ENCODE results near the gene UBE2K. TPM values are rescaled to one million over a fixed set of nuclear protein-coding genes. Genes with fewer than 3 reads are reported as not detected.

The UBE2K gene
- polyA plus RNA-seq, 3 donors: 24.2 to 66.8 (median 50.0) TPM

GRCh38 chr4:39706334-39706733 lies 8.4 kb downstream of the UBE2K start:
- H3K4me3 ChIP-seq (replicated peaks in 1 of 3; ENCODE audit: low read depth in 2 of 3, low read length in 3 of 3): no peak overlapping the region
- H3K27me3 Mint-ChIP-seq (ENCODE audit: low read depth in 3 of 3): no peaks in the 10 kb centered on the region
- H3K9ac ChIP-seq (ENCODE audit: insufficient read depth, low read length, poor library complexity, severe bottlenecking): no peak overlapping the region
- H3K9me3 Mint-ChIP-seq: peaks cover 0 to 2% (median 0%) of the 10 kb centered on the region in 7 donors
- H3K4me2 ChIP-seq (replicated peaks; ENCODE audit: extremely low read depth, low read length, poor library complexity, severe bottlenecking): no peak overlapping the region
- H4K20me1 ChIP-seq (ENCODE audit: insufficient read depth, low read length): peaks cover 97% of the 10 kb centered on the region
- H3K27ac Mint-ChIP-seq: peak overlapping the region in 3 of 7 donors; percentile 37 to 73 (median 61)
- H3K27ac ChIP-seq (ENCODE audit: low read depth in 1 of 2, low read length in 2 of 2): no peak overlapping the region
- H3K4me3 Mint-ChIP-seq: no peak overlapping the region
- no peak overlapping the region for H2AFZ ChIP-seq (ENCODE audit: insufficient read depth, low read depth, low read length, poor library complexity, severe bottlenecking)
- H3K36me3 ChIP-seq (replicated peaks in 1 of 2; ENCODE audit: control insufficient read depth in 1 of 2, insufficient read depth in 2 of 2, low read length in 2 of 2): peaks cover 14 to 25% of the 10 kb centered on the region in 2 donors
- peaks cover 13 to 46% of the 10 kb centered on the region in 2 donors for H3K36me3 Mint-ChIP-seq
- TF ChIP-seq CTCF (IDR thresholded peaks at IDR 0.05): no peak
- H3K79me2 ChIP-seq (ENCODE audit: insufficient read depth, low read length): peaks cover 100% of the 10 kb centered on the region
- peaks cover 1 to 2% of the 10 kb centered on the region in 2 donors for H3K4me1 ChIP-seq (ENCODE audit: control insufficient read depth in 1 of 2, insufficient read depth in 2 of 2, low read length in 2 of 2)
- WGBS (ENCODE audit: insufficient coverage): 94% methylated on average over 2 of the region's 6 CpGs
- H3K9me3 ChIP-seq (replicated peaks in 1 of 2; ENCODE audit: control insufficient read depth in 1 of 2, insufficient read depth in 1 of 2, low read length in 2 of 2): no peaks in the 10 kb centered on the region
- H3K27me3 ChIP-seq (ENCODE audit: control insufficient read depth in 2 of 2, insufficient read depth in 2 of 2, low read length in 2 of 2): no peaks in the 10 kb centered on the region
- DNase-seq: no peak
- H3K4me1 Mint-ChIP-seq: peaks cover 13% of the 10 kb centered on the region
- intact Hi-C loops (cut with micrococcal nuclease): no loop called here

- no peak overlapping the region for H3K4me3 Mint-ChIP-seq
Observed at GRCh38 chr4:39706741-39707511, 9.0 kb downstream of the UBE2K start.

More at GRCh38 chr4:39706741-39707511, 9.0 kb downstream of the UBE2K start:
- intact Hi-C loops (cut with micrococcal nuclease): no loop called here
- Mint-ChIP-seq H3K4me1 (peaks cover 19% of the 10 kb centered on the region), H3K36me3 (peaks cover 13 to 43% of the 10 kb centered on the region in 2 donors), H3K27ac (peak overlapping the region in 6 of 7 donors; percentile 7 to 52 (median 39)), H3K27me3 (ENCODE audit: low read depth in 3 of 3) (no peaks in the 10 kb centered on the region), H3K9me3 (peaks cover 0 to 2% (median 0%) of the 10 kb centered on the region in 7 donors)
- Histone ChIP-seq H3K4me1 (ENCODE audit: control insufficient read depth in 1 of 2, insufficient read depth in 2 of 2, low read length in 2 of 2) (peaks cover 7 to 8% of the 10 kb centered on the region in 2 donors), H2AFZ (ENCODE audit: insufficient read depth, low read depth, low read length, poor library complexity, severe bottlenecking) (no peak overlapping the region), H3K36me3 (replicated peaks in 1 of 2; ENCODE audit: control insufficient read depth in 1 of 2, insufficient read depth in 2 of 2, low read length in 2 of 2) (peaks cover 14 to 21% of the 10 kb centered on the region in 2 donors), H3K4me2 (replicated peaks; ENCODE audit: extremely low read depth, low read length, poor library complexity, severe bottlenecking) (no peak overlapping the region), H4K20me1 (ENCODE audit: insufficient read depth, low read length) (peaks cover 97% of the 10 kb centered on the region), H3K79me2 (ENCODE audit: insufficient read depth, low read length) (peaks cover 100% of the 10 kb centered on the region), H3K27me3 (ENCODE audit: control insufficient read depth in 2 of 2, insufficient read depth in 2 of 2, low read length in 2 of 2) (no peaks in the 10 kb centered on the region), H3K9ac (ENCODE audit: insufficient read depth, low read length, poor library complexity, severe bottlenecking) (no peak overlapping the region), H3K4me3 (replicated peaks in 1 of 3; ENCODE audit: low read depth in 2 of 3, low read length in 3 of 3) (no peak overlapping the region), H3K27ac (ENCODE audit: low read depth in 1 of 2, low read length in 2 of 2) (no peak overlapping the region), H3K9me3 (replicated peaks in 1 of 2; ENCODE audit: control insufficient read depth in 1 of 2, insufficient read depth in 1 of 2, low read length in 2 of 2) (no peaks in the 10 kb centered on the region)
- 96% methylated on average over 4 of the region's 11 CpGs for WGBS (ENCODE audit: insufficient coverage)
- DNase-seq: no peak
- TF ChIP-seq CTCF (IDR thresholded peaks at IDR 0.05): no peak
